Measurements from ENCODE around the gene SCAND1. TPM values are rescaled to one million over a fixed set of nuclear protein-coding genes. Genes with fewer than 3 reads are reported as not detected.

SCAND1 gene
- polyA plus RNA-seq, 3 donors: 43.6 to 227 (median 160) TPM

DNA sequence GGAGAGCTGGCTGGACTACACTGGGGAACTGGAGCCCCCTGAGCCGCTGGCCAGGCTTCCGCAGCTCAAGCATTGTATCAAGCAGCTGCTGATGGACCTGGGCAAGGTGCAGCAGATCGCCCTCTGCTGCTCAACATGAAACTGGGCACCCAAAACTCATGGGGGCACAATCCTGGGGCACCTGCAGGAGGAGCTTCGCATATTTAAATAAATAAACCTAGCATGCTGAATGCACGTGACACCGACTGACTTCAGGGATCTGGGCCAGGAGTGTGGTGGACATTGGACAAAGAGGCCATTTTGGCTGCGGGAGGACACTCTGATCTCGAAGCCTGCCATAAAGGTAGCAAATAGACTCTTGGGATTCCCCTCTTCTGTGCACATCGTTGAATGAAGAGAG lies 6.8 kb downstream of the SCAND1 start:
- TF ChIP-seq CTCF (IDR thresholded peaks at IDR 0.05): peak; percentile 7
- Histone ChIP-seq H2AFZ (ENCODE audit: insufficient read depth, low read depth, low read length, poor library complexity, severe bottlenecking) (no peak overlapping the region), H3K9me3 (replicated peaks in 1 of 2; ENCODE audit: control insufficient read depth in 1 of 2, insufficient read depth in 1 of 2, low read length in 2 of 2) (no peaks in the 10 kb centered on the region), H4K20me1 (ENCODE audit: insufficient read depth, low read length) (peaks cover 24% of the 10 kb centered on the region), H3K9ac (ENCODE audit: insufficient read depth, low read length, poor library complexity, severe bottlenecking) (no peak overlapping the region), H3K27ac (ENCODE audit: low read depth in 1 of 2, low read length in 2 of 2) (no peak overlapping the region), H3K4me2 (replicated peaks; ENCODE audit: extremely low read depth, low read length, poor library complexity, severe bottlenecking) (no peak overlapping the region), H3K4me1 (ENCODE audit: control insufficient read depth in 1 of 2, insufficient read depth in 2 of 2, low read length in 2 of 2) (peaks cover 5 to 6% of the 10 kb centered on the region in 2 donors), H3K27me3 (ENCODE audit: control insufficient read depth in 2 of 2, insufficient read depth in 2 of 2, low read length in 2 of 2) (no peaks in the 10 kb centered on the region), H3K36me3 (replicated peaks in 1 of 2; ENCODE audit: control insufficient read depth in 1 of 2, insufficient read depth in 2 of 2, low read length in 2 of 2) (peaks cover 43 to 61% of the 10 kb centered on the region in 2 donors), H3K79me2 (ENCODE audit: insufficient read depth, low read length) (peaks cover 11% of the 10 kb centered on the region), H3K4me3 (replicated peaks in 1 of 3; ENCODE audit: low read depth in 2 of 3, low read length in 3 of 3) (no peak overlapping the region)
- H3K9me3 Mint-ChIP-seq: no peaks in the 10 kb centered on the region
- H3K36me3 Mint-ChIP-seq: peaks cover 39 to 57% of the 10 kb centered on the region in 2 donors
- peaks cover 5% of the 10 kb centered on the region for H3K4me1 Mint-ChIP-seq
- H3K27ac Mint-ChIP-seq: peak overlapping the region in 1 of 7 donors; percentile 52
- intact Hi-C loops (cut with micrococcal nuclease): no loop called here
- H3K27me3 Mint-ChIP-seq (ENCODE audit: low read depth in 3 of 3): no peaks in the 10 kb centered on the region
- 84% methylated on average over 8 of the region's 9 CpGs for WGBS (ENCODE audit: insufficient coverage)
- no peak for DNase-seq
- no peak overlapping the region for H3K4me3 Mint-ChIP-seq

DNA sequence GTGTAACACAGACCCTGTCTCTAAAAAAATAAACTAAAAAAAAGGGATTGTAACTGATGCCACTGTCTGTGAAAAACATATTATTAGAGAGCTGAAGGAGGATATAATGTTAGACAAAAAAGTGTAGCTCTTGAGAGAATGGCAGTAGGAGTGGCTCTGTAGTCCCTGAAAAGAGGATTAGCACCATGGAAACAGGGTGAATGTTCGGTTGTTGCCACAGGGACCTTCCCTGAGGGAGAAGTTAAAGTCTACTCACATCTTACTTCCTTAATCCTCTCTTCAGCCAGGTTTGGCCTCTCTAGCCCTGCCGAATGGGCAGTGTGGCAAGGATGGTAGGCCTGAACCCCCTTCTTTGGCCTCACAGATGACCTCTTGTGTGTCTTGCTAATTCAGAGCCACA lies 12.1 kb downstream of the SCAND1 start:
- intact Hi-C loops (cut with micrococcal nuclease): no loop called here
- Histone ChIP-seq H3K9me3 (replicated peaks in 1 of 2; ENCODE audit: control insufficient read depth in 1 of 2, insufficient read depth in 1 of 2, low read length in 2 of 2) (no peaks in the 10 kb centered on the region), H3K4me3 (replicated peaks in 1 of 3; ENCODE audit: low read depth in 2 of 3, low read length in 3 of 3) (no peak overlapping the region), H3K4me1 (ENCODE audit: control insufficient read depth in 1 of 2, insufficient read depth in 2 of 2, low read length in 2 of 2) (no peaks in the 10 kb centered on the region), H3K27me3 (ENCODE audit: control insufficient read depth in 2 of 2, insufficient read depth in 2 of 2, low read length in 2 of 2) (no peaks in the 10 kb centered on the region), H3K36me3 (replicated peaks in 1 of 2; ENCODE audit: control insufficient read depth in 1 of 2, insufficient read depth in 2 of 2, low read length in 2 of 2) (peaks cover 61 to 89% of the 10 kb centered on the region in 2 donors), H3K79me2 (ENCODE audit: insufficient read depth, low read length) (no peaks in the 10 kb centered on the region), H3K4me2 (replicated peaks; ENCODE audit: extremely low read depth, low read length, poor library complexity, severe bottlenecking) (no peak overlapping the region), H3K27ac (ENCODE audit: low read depth in 1 of 2, low read length in 2 of 2) (peak overlapping the region in 1 of 2 donors; percentile 26), H2AFZ (ENCODE audit: insufficient read depth, low read depth, low read length, poor library complexity, severe bottlenecking) (no peak overlapping the region), H3K9ac (ENCODE audit: insufficient read depth, low read length, poor library complexity, severe bottlenecking) (no peak overlapping the region), H4K20me1 (ENCODE audit: insufficient read depth, low read length) (peaks cover 9% of the 10 kb centered on the region)
- peak overlapping the region in 6 of 7 donors; percentile 5 to 80 (median 58) for H3K27ac Mint-ChIP-seq
- H3K36me3 Mint-ChIP-seq: peaks cover 57 to 87% of the 10 kb centered on the region in 2 donors
- no peaks in the 10 kb centered on the region for H3K27me3 Mint-ChIP-seq (ENCODE audit: low read depth in 3 of 3)
- H3K9me3 Mint-ChIP-seq: no peaks in the 10 kb centered on the region
- H3K4me1 Mint-ChIP-seq: peaks cover 2% of the 10 kb centered on the region
- no peak for DNase-seq
- no peak overlapping the region for H3K4me3 Mint-ChIP-seq
- whole genome bisulfite sequencing (ENCODE audit: insufficient coverage): 100% methylated on average over 1 of the region's 2 CpGs
- no peak for TF ChIP-seq CTCF (IDR thresholded peaks at IDR 0.05)
